HEK293 (cell line): ENCODE measurements around the gene B4GALT7.

Source experiments
- CTCF ChIA-PET: fragments of 350-600 bp; formaldehyde crosslinking; extraction: SDS; loops from one replicate; lab custom pipeline; 2021; ENCODE audit warnings: antibody characterized with exemption; lab: Yijun Ruan, JAX
- POLR2A ChIA-PET: fragments of 300-600 bp; formaldehyde crosslinking; extraction: SDS; loops from one replicate; lab custom pipeline; 2020; ENCODE audit warnings: antibody characterized with exemption, inconsistent platforms; lab: Yijun Ruan, JAX
- H3K27ac ChIP-seq: fragments of 200-500 bp; sonication (Bioruptor generic); 2 replicates; pipeline ENCODE4 v1.5.1; 2014; ENCODE audit warnings: low read depth, low read length, control low read depth, inconsistent platforms; ENCODE audit errors: extremely low read depth
- H3K36me3 ChIP-seq, 2 experiments: fragments of 200-500 bp in 1 of 2; sonication (Bioruptor generic) in 1 of 2; 1 replicate in 1 of 2; 2 replicates in 1 of 2; pipeline ENCODE4 v1.5.1; 2014 to 2017; ENCODE audit warnings: inconsistent platforms in 2 of 2, low read length in 2 of 2; ENCODE audit not compliant: control insufficient read depth in 2 of 2, insufficient read depth in 1 of 2
- H3K4me1 ChIP-seq: fragments of 200-500 bp; sonication (Bioruptor generic); 2 replicates; pipeline ENCODE4 v1.5.1; 2014; ENCODE audit warnings: mild to moderate bottlenecking, low read length, inconsistent platforms; ENCODE audit not compliant: control insufficient read depth, insufficient read depth
- H3K4me3 ChIP-seq: 2 replicates; pipeline ENCODE4 v1.5.1; 2011; ENCODE audit warnings: low read depth, mild to moderate bottlenecking, control low read depth, low read length, moderate library complexity
- H3K9me3 ChIP-seq: fragments of 200-500 bp; sonication (Bioruptor generic); 2 replicates; pipeline ENCODE4 v1.5.1; 2014; ENCODE audit warnings: low read depth, low read length, inconsistent platforms; ENCODE audit not compliant: control insufficient read depth, insufficient read depth
- HIC1 ChIP-seq: fragments of 450-650 bp; formaldehyde crosslinking; IDR thresholded peaks from 2 replicates; pipeline ENCODE4 v1.5.1; 2016; ENCODE audit warnings: missing biosample characterization, missing genetic modification characterization
- HOXA7 ChIP-seq: sonication (generic); formaldehyde crosslinking; IDR thresholded peaks from 2 replicates; pipeline ENCODE4 v1.8.1; 2022; ENCODE audit warnings: missing genetic modification reagents, borderline replicate concordance
- OVOL3 ChIP-seq: fragments of 450-650 bp; formaldehyde crosslinking; IDR thresholded peaks from 2 replicates; pipeline ENCODE4 v1.5.1; 2016; ENCODE audit warnings: missing biosample characterization, missing genetic modification characterization
- ZNF112 ChIP-seq: fragments of 450-650 bp; formaldehyde crosslinking; IDR thresholded peaks from 2 replicates; pipeline ENCODE4 v1.5.0; 2017; ENCODE audit warnings: missing biosample characterization, missing genetic modification characterization
- ZNF266 ChIP-seq: fragments of 450-650 bp; formaldehyde crosslinking; IDR thresholded peaks from 2 replicates; pipeline ENCODE4 v1.5.1; 2016; ENCODE audit warnings: missing biosample characterization, missing genetic modification characterization, low read depth
- ZNF341 ChIP-seq: fragments of 450-650 bp; formaldehyde crosslinking; IDR thresholded peaks from 2 replicates; pipeline ENCODE4; 2016; ENCODE audit warnings: low read depth, missing biosample characterization, missing genetic modification characterization
- ZNF433 ChIP-seq: fragments of 450-650 bp; formaldehyde crosslinking; IDR thresholded peaks from 2 replicates; pipeline ENCODE4 v1.5.1; 2016; ENCODE audit warnings: missing biosample characterization, missing genetic modification characterization, low read depth
- ZNF510 ChIP-seq: fragments of 450-650 bp; formaldehyde crosslinking; IDR thresholded peaks from 2 replicates; pipeline ENCODE4 v1.5.1; 2018; ENCODE audit warnings: mild to moderate bottlenecking, missing genetic modification characterization, missing biosample characterization; ENCODE audit not compliant: insufficient replicate concordance
- ZNF529 ChIP-seq: fragments of 450-650 bp; formaldehyde crosslinking; IDR thresholded peaks from 2 replicates; pipeline ENCODE4 v1.5.1; 2017; ENCODE audit warnings: missing genetic modification characterization, missing biosample characterization; ENCODE audit not compliant: insufficient replicate concordance
- ZNF677 ChIP-seq: fragments of 450-650 bp; IDR thresholded peaks from 2 replicates; pipeline ENCODE4 v1.5.0; 2018; ENCODE audit warnings: missing biosample characterization, mild to moderate bottlenecking, missing genetic modification characterization, moderate library complexity
- ZNF843 ChIP-seq: fragments of 450-650 bp; formaldehyde crosslinking; IDR thresholded peaks from 2 replicates; pipeline ENCODE4 v1.5.1; 2016; ENCODE audit warnings: missing biosample characterization, missing genetic modification characterization
- ZXDB ChIP-seq: fragments of 450-650 bp; formaldehyde crosslinking; IDR thresholded peaks from 2 replicates; pipeline ENCODE4 v1.5.1; 2016; ENCODE audit warnings: missing biosample characterization, missing genetic modification characterization
- TF ChIP-seq, protein P1 (sequence below): fragments of 450-650 bp; formaldehyde crosslinking; IDR thresholded peaks from 2 replicates; pipeline ENCODE4 v1.5.1; 2016; ENCODE audit warnings: missing biosample characterization, missing genetic modification characterization
- TF ChIP-seq, protein P2 (sequence below): fragments of 450-650 bp; formaldehyde crosslinking; IDR thresholded peaks from 2 replicates; pipeline ENCODE4 v1.5.1; 2016; ENCODE audit warnings: missing biosample characterization, missing genetic modification characterization, borderline replicate concordance

Gene B4GALT7

DNA sequence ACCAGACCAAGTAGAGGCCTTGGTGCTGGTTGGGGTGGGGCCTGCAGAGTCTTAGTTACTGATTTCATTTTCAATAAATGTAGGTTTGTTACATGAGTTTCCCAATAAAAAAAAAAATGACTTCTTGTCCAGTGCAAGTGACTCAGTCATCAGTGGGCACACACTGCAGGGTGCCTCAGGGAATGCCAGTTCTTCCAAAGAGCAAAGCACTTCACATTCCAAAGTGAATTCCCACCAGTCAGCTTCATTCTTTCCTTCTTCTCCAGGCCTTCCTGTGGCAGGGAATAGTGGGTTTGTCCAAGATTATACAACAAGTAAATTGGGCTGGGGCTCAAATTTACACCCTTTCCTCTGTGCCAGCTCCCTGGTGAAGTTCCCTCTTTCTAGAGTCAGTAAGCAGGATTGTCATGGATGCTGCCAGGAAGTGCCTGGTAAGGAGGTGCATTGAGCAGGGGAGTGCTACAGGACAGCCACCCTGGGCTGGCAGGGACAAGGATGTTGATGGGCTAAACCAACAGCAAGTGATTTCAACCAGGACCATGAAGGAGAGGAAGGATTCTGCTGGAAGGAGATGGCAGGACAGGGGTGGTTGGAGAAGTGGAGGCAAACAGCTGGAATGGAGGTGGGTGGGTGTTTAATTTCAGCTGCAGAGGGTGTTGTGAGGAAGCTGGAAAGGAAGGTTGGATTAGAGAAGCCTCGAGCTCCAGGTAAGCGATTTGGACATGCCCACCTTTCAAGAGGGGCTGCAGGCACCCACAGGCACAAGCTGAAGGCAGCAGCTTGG, 3.7 kb upstream of the B4GALT7 start:
- POLR2A ChIA-PET = no interaction called here
- H3K4me1 ChIP-seq = 0 out of 2 replicates have a peak, but pooled peaks cover 2% of the 10 kb centered on the region
- no peak for TF ChIP-seq ZNF112 (tag by site-specific recombination)
- TF ChIP-seq, protein P1, sequence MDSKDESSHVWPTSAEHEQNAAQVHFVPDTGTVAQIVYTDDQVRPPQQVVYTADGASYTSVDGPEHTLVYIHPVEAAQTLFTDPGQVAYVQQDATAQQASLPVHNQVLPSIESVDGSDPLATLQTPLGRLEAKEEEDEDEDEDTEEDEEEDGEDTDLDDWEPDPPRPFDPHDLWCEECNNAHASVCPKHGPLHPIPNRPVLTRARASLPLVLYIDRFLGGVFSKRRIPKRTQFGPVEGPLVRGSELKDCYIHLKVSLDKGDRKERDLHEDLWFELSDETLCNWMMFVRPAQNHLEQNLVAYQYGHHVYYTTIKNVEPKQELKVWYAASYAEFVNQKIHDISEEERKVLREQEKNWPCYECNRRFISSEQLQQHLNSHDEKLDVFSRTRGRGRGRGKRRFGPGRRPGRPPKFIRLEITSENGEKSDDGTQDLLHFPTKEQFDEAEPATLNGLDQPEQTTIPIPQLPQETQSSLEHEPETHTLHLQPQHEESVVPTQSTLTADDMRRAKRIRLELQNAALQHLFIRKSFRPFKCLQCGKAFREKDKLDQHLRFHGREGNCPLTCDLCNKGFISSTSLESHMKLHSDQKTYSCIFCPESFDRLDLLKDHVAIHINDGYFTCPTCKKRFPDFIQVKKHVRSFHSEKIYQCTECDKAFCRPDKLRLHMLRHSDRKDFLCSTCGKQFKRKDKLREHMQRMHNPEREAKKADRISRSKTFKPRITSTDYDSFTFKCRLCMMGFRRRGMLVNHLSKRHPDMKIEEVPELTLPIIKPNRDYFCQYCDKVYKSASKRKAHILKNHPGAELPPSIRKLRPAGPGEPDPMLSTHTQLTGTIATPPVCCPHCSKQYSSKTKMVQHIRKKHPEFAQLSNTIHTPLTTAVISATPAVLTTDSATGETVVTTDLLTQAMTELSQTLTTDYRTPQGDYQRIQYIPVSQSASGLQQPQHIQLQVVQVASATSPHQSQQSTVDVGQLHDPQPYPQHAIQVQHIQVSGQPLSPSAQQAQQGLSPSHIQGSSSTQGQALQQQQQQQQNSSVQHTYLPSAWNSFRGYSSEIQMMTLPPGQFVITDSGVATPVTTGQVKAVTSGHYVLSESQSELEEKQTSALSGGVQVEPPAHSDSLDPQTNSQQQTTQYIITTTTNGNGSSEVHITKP (tag by site-specific recombination) = 0 out of 2 replicates have a peak, but pooled peaks have one; percentile 45
- TF ChIP-seq ZXDB (tag by site-specific recombination) = no peak
- TF ChIP-seq, all 188 proteins: peak for 1
- Histone ChIP-seq H3K27ac (no peak overlapping the region), H3K9me3 (no peaks in the 10 kb centered on the region), H3K4me3 (no peak overlapping the region), H3K36me3 (peaks cover 3 to 37% of the 10 kb centered on the region in 2 experiments; a peak in 1 of 3 replicates)
- CTCF ChIA-PET = no interaction called here

DNA sequence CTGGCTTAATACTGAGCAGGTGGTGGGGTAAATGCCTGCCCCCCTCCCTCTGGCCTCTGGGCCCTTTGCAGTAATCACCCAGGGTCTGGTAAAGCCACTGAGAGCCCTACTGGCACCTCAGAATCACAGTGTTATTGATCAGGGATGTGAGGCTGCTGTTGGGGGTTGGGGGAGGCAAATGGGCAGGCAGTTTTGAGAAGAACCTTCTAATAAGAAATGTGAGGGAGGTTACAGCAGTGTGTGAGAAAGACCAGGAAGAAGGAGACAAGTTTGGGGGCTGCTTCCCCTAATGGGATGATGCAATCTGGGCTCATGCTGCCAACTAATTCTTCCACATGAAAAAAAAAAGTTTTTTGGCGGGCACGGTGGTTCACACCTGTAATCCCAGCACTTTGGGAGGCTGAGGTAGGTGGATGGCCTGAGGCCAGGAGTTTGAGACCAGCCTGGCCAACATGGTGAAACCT, 3.1 kb upstream of the B4GALT7 start:
- no peaks in the 10 kb centered on the region for H3K9me3 ChIP-seq
- H3K4me3 ChIP-seq = no peak overlapping the region
- ChIA-PET CTCF (no interaction called here), POLR2A (interaction anchor here (0.7 kb wide), 1 partner anchor 129 kb away, joined by 4 read pairs; no protein-coding TSS in a partner anchor)
- H3K36me3 ChIP-seq = peaks cover 3 to 37% of the 10 kb centered on the region in 2 experiments; a peak in 1 of 3 replicates
- TF ChIP-seq, protein P2, sequence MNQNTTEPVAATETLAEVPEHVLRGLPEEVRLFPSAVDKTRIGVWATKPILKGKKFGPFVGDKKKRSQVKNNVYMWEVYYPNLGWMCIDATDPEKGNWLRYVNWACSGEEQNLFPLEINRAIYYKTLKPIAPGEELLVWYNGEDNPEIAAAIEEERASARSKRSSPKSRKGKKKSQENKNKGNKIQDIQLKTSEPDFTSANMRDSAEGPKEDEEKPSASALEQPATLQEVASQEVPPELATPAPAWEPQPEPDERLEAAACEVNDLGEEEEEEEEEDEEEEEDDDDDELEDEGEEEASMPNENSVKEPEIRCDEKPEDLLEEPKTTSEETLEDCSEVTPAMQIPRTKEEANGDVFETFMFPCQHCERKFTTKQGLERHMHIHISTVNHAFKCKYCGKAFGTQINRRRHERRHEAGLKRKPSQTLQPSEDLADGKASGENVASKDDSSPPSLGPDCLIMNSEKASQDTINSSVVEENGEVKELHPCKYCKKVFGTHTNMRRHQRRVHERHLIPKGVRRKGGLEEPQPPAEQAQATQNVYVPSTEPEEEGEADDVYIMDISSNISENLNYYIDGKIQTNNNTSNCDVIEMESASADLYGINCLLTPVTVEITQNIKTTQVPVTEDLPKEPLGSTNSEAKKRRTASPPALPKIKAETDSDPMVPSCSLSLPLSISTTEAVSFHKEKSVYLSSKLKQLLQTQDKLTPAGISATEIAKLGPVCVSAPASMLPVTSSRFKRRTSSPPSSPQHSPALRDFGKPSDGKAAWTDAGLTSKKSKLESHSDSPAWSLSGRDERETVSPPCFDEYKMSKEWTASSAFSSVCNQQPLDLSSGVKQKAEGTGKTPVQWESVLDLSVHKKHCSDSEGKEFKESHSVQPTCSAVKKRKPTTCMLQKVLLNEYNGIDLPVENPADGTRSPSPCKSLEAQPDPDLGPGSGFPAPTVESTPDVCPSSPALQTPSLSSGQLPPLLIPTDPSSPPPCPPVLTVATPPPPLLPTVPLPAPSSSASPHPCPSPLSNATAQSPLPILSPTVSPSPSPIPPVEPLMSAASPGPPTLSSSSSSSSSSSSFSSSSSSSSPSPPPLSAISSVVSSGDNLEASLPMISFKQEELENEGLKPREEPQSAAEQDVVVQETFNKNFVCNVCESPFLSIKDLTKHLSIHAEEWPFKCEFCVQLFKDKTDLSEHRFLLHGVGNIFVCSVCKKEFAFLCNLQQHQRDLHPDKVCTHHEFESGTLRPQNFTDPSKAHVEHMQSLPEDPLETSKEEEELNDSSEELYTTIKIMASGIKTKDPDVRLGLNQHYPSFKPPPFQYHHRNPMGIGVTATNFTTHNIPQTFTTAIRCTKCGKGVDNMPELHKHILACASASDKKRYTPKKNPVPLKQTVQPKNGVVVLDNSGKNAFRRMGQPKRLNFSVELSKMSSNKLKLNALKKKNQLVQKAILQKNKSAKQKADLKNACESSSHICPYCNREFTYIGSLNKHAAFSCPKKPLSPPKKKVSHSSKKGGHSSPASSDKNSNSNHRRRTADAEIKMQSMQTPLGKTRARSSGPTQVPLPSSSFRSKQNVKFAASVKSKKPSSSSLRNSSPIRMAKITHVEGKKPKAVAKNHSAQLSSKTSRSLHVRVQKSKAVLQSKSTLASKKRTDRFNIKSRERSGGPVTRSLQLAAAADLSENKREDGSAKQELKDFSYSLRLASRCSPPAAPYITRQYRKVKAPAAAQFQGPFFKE (tag by site-specific recombination) = no peak
- TF ChIP-seq ZNF510 (tag by site-specific recombination) (no peak), ZNF677 (tag by site-specific recombination) (no peak), OVOL3 (tag by site-specific recombination) (no peak), ZNF843 (tag by site-specific recombination) (no peak), ZNF433 (tag by site-specific recombination) (no peak), HIC1 (tag by site-specific recombination) (no peak), ZNF341 (no peak), HOXA7 (CRISPR knock-in tag) (no peak), ZNF529 (tag by site-specific recombination) (no peak), ZNF266 (tag by site-specific recombination) (no peak)
- no peak overlapping the region for H3K27ac ChIP-seq
- 0 out of 2 replicates have a peak, but pooled peaks cover 2% of the 10 kb centered on the region for H3K4me1 ChIP-seq
